Kidney (tissue), 14 donors: ENCODE results near the gene ZKSCAN5. TPM values are rescaled to one million over a fixed set of nuclear protein-coding genes. Genes with fewer than 3 reads are reported as not detected.

Source experiments
- DNase-seq, 5 donors: peaks; one replicate each; pipeline ENCODE4 v3.0.0-alpha.2; 2013 to 2020
- FAIRE-seq: peaks from 2 replicates; lab custom pipeline; 2012; peaks lifted over from hg19 to GRCh38; lab: Jason Lieb, UNC
- H3K27ac ChIP-seq, 2 donors: one replicate each; pipeline ENCODE4 v1.7.0; 2013; ENCODE audit warnings: low read depth in 2 of 2, low read length in 2 of 2, inconsistent platforms in 1 of 2
- H3K27me3 ChIP-seq: one replicate; pipeline ENCODE4 v1.7.1; 2013; ENCODE audit warnings: low read length, inconsistent platforms; ENCODE audit not compliant: control insufficient read depth, insufficient read depth
- H3K36me3 ChIP-seq, 3 donors: one replicate each; pipeline versions ENCODE4 v1.7.0 to v1.7.1; 2013; ENCODE audit warnings: low read length in 3 of 3, control low read depth in 1 of 3, inconsistent platforms in 1 of 3; ENCODE audit not compliant: insufficient read depth in 3 of 3, control insufficient read depth in 2 of 3
- H3K4me1 ChIP-seq, 3 donors: one replicate each; pipeline versions ENCODE4 v1.7.0 to v1.7.1; 2013; ENCODE audit warnings: low read length in 3 of 3, inconsistent platforms in 1 of 3, low read depth in 1 of 3; ENCODE audit not compliant: control insufficient read depth in 2 of 3, insufficient read depth in 2 of 3
- H3K4me3 ChIP-seq, 3 donors: one replicate each; pipeline versions ENCODE4 v1.7.0 to v1.8.1; 2013; ENCODE audit warnings: low read length in 3 of 3, control low read depth in 1 of 3, inconsistent platforms in 1 of 3
- H3K9ac ChIP-seq, 3 donors: one replicate each; pipeline versions ENCODE4 v1.7.0 to v1.7.1; 2013; ENCODE audit warnings: low read length in 3 of 3, control low read depth in 1 of 3, inconsistent platforms in 1 of 3
- H3K9me3 ChIP-seq, 3 donors: one replicate each; pipeline versions ENCODE4 v1.7.0 to v1.7.1; 2013; ENCODE audit warnings: low read length in 3 of 3, control low read depth in 1 of 3, inconsistent platforms in 1 of 3; ENCODE audit not compliant: control insufficient read depth in 2 of 3, insufficient read depth in 1 of 3
- CTCF ChIP-seq: IDR thresholded peaks from 3 replicates; pipeline ENCODE4 v1.5.1; 2012; ENCODE audit warnings: mild to moderate bottlenecking, moderate library complexity, borderline replicate concordance; ENCODE audit not compliant: insufficient read depth; ENCODE audit errors: extremely low read depth
- intact Hi-C: fragments of 100-400 bp; cut with DNase I; formaldehyde crosslinking; loops from one replicate; pipeline ENCODE4 v1.11.1; 2022
- polyA plus RNA-seq: library from polyadenylated mRNA; stranded (reverse); fragments of 350-450 nt; fragmentation: Illumina TruSeq; extraction: RNeasy Lipid Tissue Mini Kit (QIAGEN cat#74804); gene quantifications from one replicate; pipeline ENCODE4 v1.2.3, GENCODE V29; 2014; ENCODE audit warnings: low read depth, low replicate concordance; ENCODE audit not compliant: insufficient read depth
- total RNA-seq: library from RNA; stranded (reverse); fragmentation: NEBNext Ultra II Directional; extraction: Animal tissue kit (Norgen Biotek cat#: 25700); gene quantifications from one replicate; pipeline ENCODE4 v1.2.1, GENCODE V29; 2021
- donor health status: control.
- donor health status: control.
- donor health status: control.
- donor health status: control.
- donor health status: control.
- donor health status: DM: yes; HTN: yes; CAD: no.
- donor health status: Normal renal cell carcinoma (clear cell type).

The ZKSCAN5 gene
- total and polyA plus RNA-seq, 2 donors from 2014 or later: 4.6 to 9.1 TPM

GRCh38 chr7:99485094-99485493, 19.4 kb upstream of the ZKSCAN5 start:
- no peak for DNase-seq
- H3K9me3 ChIP-seq: no peaks in the 10 kb centered on the region

GRCh38 chr7:99489235-99489634, 15.2 kb upstream of the ZKSCAN5 start:
- H3K27me3 ChIP-seq: no peaks in the 10 kb centered on the region
- no peak overlapping the region for H3K4me3 ChIP-seq
- H3K9ac ChIP-seq: no peak overlapping the region
- intact Hi-C loops: no loop called here
- no peak for TF ChIP-seq CTCF
- FAIRE-seq (no peak), DNase-seq (no peak)
- H3K36me3 ChIP-seq: peaks cover 9 to 19% (median 13%) of the 10 kb centered on the region in 3 donors
- H3K4me1 ChIP-seq: no peaks in the 10 kb centered on the region
- H3K9me3 ChIP-seq: peaks cover 0 to 10% (median 2%) of the 10 kb centered on the region in 3 donors
- no peak overlapping the region for H3K27ac ChIP-seq

More at GRCh38 chr7:99485094-99485493, 19.4 kb upstream of the ZKSCAN5 start:
- Histone ChIP-seq H3K4me1 (no peaks in the 10 kb centered on the region), H3K9ac (no peak overlapping the region), H3K36me3 (no peaks in the 10 kb centered on the region), H3K27me3 (no peaks in the 10 kb centered on the region), H3K27ac (no peak overlapping the region), H3K4me3 (no peak overlapping the region)
- intact Hi-C loops: no loop called here
- no peak for TF ChIP-seq CTCF
- FAIRE-seq: no peak

GRCh38 chr7:99490878-99491277, 13.6 kb upstream of the ZKSCAN5 start:
- H3K27me3 ChIP-seq: no peaks in the 10 kb centered on the region
- no peak for DNase-seq
- no peaks in the 10 kb centered on the region for H3K4me1 ChIP-seq
- no peak for TF ChIP-seq CTCF
- H3K27ac ChIP-seq: no peak overlapping the region
- FAIRE-seq: no peak
- H3K9me3 ChIP-seq: peaks cover 0 to 11% (median 2%) of the 10 kb centered on the region in 3 donors
- H3K4me3 ChIP-seq: no peak overlapping the region
- intact Hi-C loops: no loop called here
- peaks cover 10 to 22% (median 15%) of the 10 kb centered on the region in 3 donors for H3K36me3 ChIP-seq
- no peak overlapping the region for H3K9ac ChIP-seq

- Histone ChIP-seq H3K27ac (no peak overlapping the region), H3K36me3 (peaks cover 10 to 22% (median 17%) of the 10 kb centered on the region in 3 donors), H3K4me3 (peak overlapping the region in 1 of 3 donors; percentile 38), H3K27me3 (no peaks in the 10 kb centered on the region), H3K4me1 (peaks cover 0 to 11% (median 8%) of the 10 kb centered on the region in 3 donors), H3K9ac (no peak overlapping the region), H3K9me3 (peaks cover 0 to 11% (median 2%) of the 10 kb centered on the region in 3 donors)
- no peak for DNase-seq
- no peak for TF ChIP-seq CTCF
- intact Hi-C loops: no loop called here
- no peak for FAIRE-seq
Observed at GRCh38 chr7:99493823-99494222, 10.6 kb upstream of the ZKSCAN5 start.
